Activated CD8-positive, alpha-beta T cell treated with anti-CD3 and anti-CD28 coated beads, Interleukin-2, amount 10 ng/mL, durations not matched to agents 7 days and 5 days (primary cell): ENCODE measurements around the gene FMN1. TPM values are rescaled to one million over a fixed set of nuclear protein-coding genes. Genes with fewer than 3 reads are reported as not detected.

Experiments used
- ATAC-seq: fragments of 150-1000 bp; cut with Tn5 transposase; one replicate; pipeline ENCODE4 v1.10.0; 2021; ENCODE audit warnings: moderate library complexity
- CTCF ChIA-PET: fragments of 350-600 bp; sonication (Branson Sonifier 250); formaldehyde crosslinking; loops from one replicate; lab custom pipeline; 2021; ENCODE audit warnings: antibody characterized with exemption; lab: Charles Lee
- POLR2A ChIA-PET: fragments of 350-600 bp; sonication (Branson Sonifier 250); formaldehyde crosslinking; loops from one replicate; lab custom pipeline; 2021; ENCODE audit warnings: antibody characterized with exemption; lab: Charles Lee
- DNase-seq: peaks from one replicate; pipeline ENCODE4 v3.0.0-alpha.2; 2020
- H3K27ac Mint-ChIP-seq: one replicate; pipeline ENCODE4 v1.8.0; 2021; ENCODE audit warnings: mild to moderate bottlenecking, mixed read lengths
- H3K27me3 Mint-ChIP-seq: one replicate; pipeline ENCODE4 v1.8.0; 2021; ENCODE audit warnings: low read depth, mixed read lengths
- H3K36me3 Mint-ChIP-seq: one replicate; pipeline ENCODE4 v1.8.0; 2021; ENCODE audit warnings: low read depth, mixed read lengths
- H3K4me1 Mint-ChIP-seq: one replicate; pipeline ENCODE4 v1.8.0; 2021; ENCODE audit warnings: low read depth, mixed read lengths
- H3K4me3 Mint-ChIP-seq: one replicate; pipeline ENCODE4 v1.8.0; 2021; ENCODE audit warnings: mild to moderate bottlenecking, mixed read lengths
- H3K9me3 Mint-ChIP-seq: one replicate; pipeline ENCODE4 v1.8.0; 2022; ENCODE audit warnings: mixed read lengths; ENCODE audit not compliant: insufficient read depth
- total RNA-seq, 2 experiments: library from RNA; stranded (reverse); gene quantifications; one replicate each; pipeline ENCODE4 v1.2.3, GENCODE V29; 2021

FMN1 gene
- total RNA-seq, 2 experiments from 2014 or later, result 0.05 TPM; not detected in 1

DNA sequence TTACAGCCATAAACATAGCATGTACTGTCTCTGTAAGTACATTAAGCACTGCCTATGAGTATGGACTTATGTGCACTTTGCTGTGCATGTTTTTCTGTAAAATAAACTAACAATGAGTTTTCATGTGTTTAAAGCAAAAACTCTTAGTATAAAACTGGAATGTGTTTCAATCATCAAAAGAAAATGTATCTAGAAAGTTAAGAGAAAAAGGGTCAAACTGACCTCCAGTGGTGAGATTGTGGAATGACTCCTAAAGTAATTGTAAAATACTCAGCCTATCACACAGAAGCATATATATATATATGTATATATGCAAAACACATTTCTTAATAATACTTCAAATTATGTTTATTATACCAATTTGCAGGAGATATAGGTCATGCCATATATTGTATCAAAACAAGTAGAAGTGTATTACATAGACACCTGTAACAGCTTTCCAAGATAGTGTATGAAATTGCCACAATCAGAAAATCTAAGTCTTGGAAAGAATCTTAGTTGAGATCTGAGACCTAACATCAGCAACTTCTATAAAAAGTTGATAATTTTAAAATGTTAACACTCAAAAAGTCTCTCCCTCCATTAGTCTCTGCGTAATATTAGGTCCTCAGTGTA lies 199.6 kb downstream of the FMN1 start:
- CTCF ChIA-PET, result interaction anchor here (1.3 to 1.6 kb wide), 2 partner anchors 332 kb away, joined by 7 to 11 read pairs; no protein-coding TSS in a partner anchor
- H3K9me3 Mint-ChIP-seq, result no peaks in the 10 kb centered on the region
- DNase-seq (no peak), ATAC-seq (no peak)
- H3K4me1 Mint-ChIP-seq, result no peaks in the 10 kb centered on the region
- no peaks in the 10 kb centered on the region for H3K36me3 Mint-ChIP-seq
- peaks cover 6% of the 10 kb centered on the region for H3K27me3 Mint-ChIP-seq
- H3K27ac Mint-ChIP-seq, result no peak overlapping the region
- no peak overlapping the region for H3K4me3 Mint-ChIP-seq
- POLR2A ChIA-PET, result no interaction called here

DNA sequence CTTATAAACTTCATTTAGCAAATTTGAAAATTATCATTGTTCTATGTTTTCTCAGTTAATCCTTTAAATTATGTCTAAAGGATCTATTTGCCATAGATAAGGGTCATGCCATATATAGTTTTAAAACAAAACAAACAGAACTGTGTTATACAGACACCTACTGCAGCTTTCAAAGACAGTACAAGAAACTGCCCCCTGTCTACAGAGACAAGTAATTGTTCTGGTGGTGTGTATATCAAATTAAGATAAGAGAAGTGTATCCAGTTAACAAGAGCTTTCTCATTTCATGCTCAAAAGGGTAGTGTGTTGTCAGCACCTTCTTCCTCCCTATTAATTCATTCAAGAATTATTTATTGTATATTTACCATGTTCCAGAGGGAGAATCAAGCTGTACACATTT lies 201.2 kb downstream of the FMN1 start:
- Mint-ChIP-seq H3K4me3 (no peak overlapping the region), H3K4me1 (no peaks in the 10 kb centered on the region), H3K27me3 (peaks cover 4% of the 10 kb centered on the region), H3K9me3 (no peaks in the 10 kb centered on the region), H3K27ac (no peak overlapping the region), H3K36me3 (no peaks in the 10 kb centered on the region)
- ChIA-PET CTCF (interaction anchor here (1.6 kb wide), 1 partner anchor 331 kb away, joined by 7 read pairs; no protein-coding TSS in a partner anchor), POLR2A (no interaction called here)
- ATAC-seq, result no peak
- no peak for DNase-seq

DNA sequence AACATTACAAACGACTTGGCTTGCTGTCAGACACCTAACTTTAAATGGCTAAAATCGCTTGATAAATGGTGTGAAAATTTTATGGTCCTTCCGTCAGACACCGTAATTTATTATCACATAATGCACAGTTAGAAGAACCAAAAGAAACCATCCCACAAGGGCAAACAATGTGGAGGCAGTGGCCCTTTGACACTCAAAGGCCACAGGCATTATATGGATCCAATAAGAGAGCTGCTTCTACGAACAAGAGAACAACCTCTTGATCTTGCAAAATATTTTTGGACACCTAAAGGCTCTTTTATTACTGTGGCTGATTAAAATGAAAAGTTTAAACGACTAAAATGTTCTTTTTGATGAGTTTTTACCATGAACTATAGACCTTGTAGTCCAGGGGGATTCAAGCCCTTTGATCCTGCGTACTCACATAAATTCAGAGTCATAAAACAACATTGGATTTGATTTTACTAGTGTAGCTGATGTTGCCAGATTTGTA lies 202.8 kb downstream of the FMN1 start:
- no peaks in the 10 kb centered on the region for H3K9me3 Mint-ChIP-seq
- H3K4me3 Mint-ChIP-seq, result no peak overlapping the region
- ChIA-PET CTCF (no interaction called here), POLR2A (no interaction called here)
- DNase-seq (no peak), ATAC-seq (no peak)
- peaks cover 4% of the 10 kb centered on the region for H3K27me3 Mint-ChIP-seq
- no peaks in the 10 kb centered on the region for H3K4me1 Mint-ChIP-seq
- H3K27ac Mint-ChIP-seq, result no peak overlapping the region
- no peaks in the 10 kb centered on the region for H3K36me3 Mint-ChIP-seq

DNA sequence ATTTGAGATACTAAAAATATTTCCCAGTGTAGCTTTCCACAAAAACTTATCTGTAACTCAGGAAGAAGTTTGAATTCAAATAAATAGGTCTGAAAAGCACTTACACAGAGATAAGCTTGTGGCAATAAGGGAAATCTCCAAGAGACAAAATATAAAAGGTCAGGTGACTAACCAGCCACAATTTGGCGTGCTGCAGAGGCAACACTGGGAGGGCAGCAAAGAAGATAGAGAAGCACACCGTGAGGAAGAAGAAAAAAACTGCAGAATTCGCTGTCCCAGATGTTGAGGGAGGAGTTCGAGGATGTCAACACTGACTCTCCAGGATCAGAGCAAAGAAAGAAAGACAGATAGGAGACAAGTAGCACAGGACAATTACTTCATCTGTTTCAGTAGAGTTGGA lies 204.4 kb downstream of the FMN1 start:
- no peak for ATAC-seq
- ChIA-PET POLR2A (no interaction called here), CTCF (no interaction called here)
- H3K9me3 Mint-ChIP-seq, result no peaks in the 10 kb centered on the region
- H3K4me1 Mint-ChIP-seq, result no peaks in the 10 kb centered on the region
- H3K4me3 Mint-ChIP-seq, result no peak overlapping the region
- no peak overlapping the region for H3K27ac Mint-ChIP-seq
- H3K27me3 Mint-ChIP-seq, result peaks cover 4% of the 10 kb centered on the region
- H3K36me3 Mint-ChIP-seq, result no peaks in the 10 kb centered on the region
- no peak for DNase-seq

DNA sequence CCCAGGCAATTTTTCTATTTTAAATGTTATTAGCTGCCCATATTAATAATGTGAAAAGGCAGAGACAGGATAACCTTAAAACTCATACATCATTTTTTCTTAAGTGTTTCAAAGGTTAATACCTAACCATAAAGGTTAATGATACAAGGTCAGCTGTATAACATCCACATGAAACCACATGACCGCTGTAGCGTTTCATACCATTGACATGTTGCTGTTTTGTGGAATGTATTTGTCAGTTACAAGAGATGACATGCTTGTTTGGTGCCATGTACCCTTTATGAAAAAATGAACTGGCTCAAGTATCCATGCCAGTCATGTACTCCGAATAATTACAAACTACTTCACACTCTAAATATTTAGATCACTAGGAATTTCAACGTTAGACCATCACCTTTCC lies 207.4 kb downstream of the FMN1 start:
- ChIA-PET POLR2A (no interaction called here), CTCF (no interaction called here)
- Mint-ChIP-seq H3K4me3 (no peak overlapping the region), H3K27me3 (peaks cover 6% of the 10 kb centered on the region), H3K27ac (no peak overlapping the region), H3K4me1 (no peaks in the 10 kb centered on the region), H3K9me3 (no peaks in the 10 kb centered on the region), H3K36me3 (no peaks in the 10 kb centered on the region)
- DNase-seq, result no peak
- ATAC-seq, result no peak

DNA sequence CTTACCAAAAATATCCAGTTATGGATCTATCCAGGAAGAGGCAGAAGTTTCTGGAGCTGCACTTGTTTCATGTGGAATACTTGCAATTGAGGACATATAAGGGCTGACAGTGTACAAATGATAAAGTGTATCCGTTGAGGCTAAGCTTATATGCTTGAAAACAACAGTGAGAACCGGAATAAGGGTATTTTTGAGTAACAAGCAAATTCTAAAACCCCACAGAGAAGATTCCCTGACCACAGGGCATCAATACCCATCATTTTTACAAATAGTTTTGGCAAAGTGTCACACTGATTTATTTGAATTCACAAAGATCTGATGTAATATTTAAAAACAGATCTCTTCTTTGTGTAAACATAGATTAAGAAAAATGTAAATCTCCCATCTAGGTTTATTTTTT lies 208.4 kb downstream of the FMN1 start:
- ChIA-PET CTCF (no interaction called here), POLR2A (no interaction called here)
- DNase-seq (no peak), ATAC-seq (no peak)
- Mint-ChIP-seq H3K9me3 (no peaks in the 10 kb centered on the region), H3K36me3 (no peaks in the 10 kb centered on the region), H3K4me1 (no peaks in the 10 kb centered on the region), H3K27me3 (peaks cover 4% of the 10 kb centered on the region), H3K4me3 (no peak overlapping the region), H3K27ac (no peak overlapping the region)

DNA sequence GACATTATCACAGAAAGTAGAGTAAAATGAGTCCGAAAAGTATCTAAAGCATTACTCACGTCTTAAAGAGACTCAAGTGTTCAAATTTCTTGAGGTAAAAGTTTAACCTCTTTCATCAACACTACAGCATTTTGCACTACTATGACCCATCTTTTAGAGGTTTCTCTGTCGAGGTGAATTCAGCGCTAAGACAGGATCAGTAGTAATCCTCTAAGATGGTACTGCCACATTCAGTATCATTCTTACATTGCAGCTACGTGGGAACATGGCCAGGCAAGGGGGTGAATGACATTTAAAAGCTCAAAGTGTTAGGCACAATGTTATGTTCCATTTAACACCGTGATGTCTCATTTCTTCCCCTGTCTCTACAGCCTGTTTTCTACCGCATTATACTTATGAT lies 210.8 kb downstream of the FMN1 start:
- CTCF ChIA-PET, result interaction anchor here (1.5 kb wide), 1 partner anchor 321 kb away, joined by 3 read pairs; no protein-coding TSS in a partner anchor
- ATAC-seq, result no peak

DNA sequence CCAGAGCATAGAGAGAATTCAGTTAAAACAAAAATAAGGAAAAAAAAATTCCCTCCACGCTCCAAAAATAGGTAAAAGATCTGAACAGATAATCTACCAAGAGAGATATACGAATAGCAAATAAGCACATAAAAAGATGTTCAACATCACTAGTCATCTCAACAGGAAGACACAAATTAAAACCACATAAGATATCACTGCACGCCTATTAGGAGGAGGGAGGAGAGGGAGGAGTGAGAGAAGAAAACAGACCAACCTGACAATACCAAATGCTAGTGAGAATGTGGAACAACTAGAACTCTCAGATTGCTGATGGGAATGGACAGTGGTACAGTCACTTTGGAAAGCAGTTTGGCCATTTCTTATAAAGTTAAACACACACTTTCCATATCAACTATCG lies 212.5 kb downstream of the FMN1 start:
- H3K9me3 Mint-ChIP-seq, result no peaks in the 10 kb centered on the region
- H3K27me3 Mint-ChIP-seq, result peaks cover 4% of the 10 kb centered on the region
- no peak overlapping the region for H3K4me3 Mint-ChIP-seq
- no peak for DNase-seq
- POLR2A ChIA-PET, result no interaction called here
- CTCF ChIA-PET, result no interaction called here
- H3K36me3 Mint-ChIP-seq, result no peaks in the 10 kb centered on the region
- H3K27ac Mint-ChIP-seq, result no peak overlapping the region
- ATAC-seq, result no peak
- no peaks in the 10 kb centered on the region for H3K4me1 Mint-ChIP-seq

More for the DNA sequence above, 210.8 kb downstream of the FMN1 start:
- H3K4me3 Mint-ChIP-seq, result no peak overlapping the region
- H3K9me3 Mint-ChIP-seq, result no peaks in the 10 kb centered on the region
- POLR2A ChIA-PET, result no interaction called here
- DNase-seq, result no peak
- peaks cover 4% of the 10 kb centered on the region for H3K27me3 Mint-ChIP-seq
- H3K27ac Mint-ChIP-seq, result no peak overlapping the region
- H3K36me3 Mint-ChIP-seq, result no peaks in the 10 kb centered on the region
- H3K4me1 Mint-ChIP-seq, result no peaks in the 10 kb centered on the region

DNA sequence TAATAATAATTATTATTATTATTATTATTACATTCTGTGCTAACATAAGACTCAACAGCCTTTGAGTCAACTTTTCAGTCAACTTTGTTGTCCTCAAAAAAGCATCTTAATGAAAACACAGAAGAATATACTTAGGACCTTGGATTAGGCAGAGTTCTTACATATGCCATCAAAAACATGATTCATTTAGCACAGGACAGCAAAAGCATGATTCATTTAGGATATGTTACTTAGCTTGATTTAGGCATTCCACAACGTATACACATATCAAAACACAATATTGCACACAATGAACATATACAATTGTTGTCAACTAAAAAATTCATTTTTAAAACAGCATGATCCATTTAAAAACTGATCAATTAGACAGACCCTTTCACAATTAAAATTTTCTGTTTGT lies 213.0 kb downstream of the FMN1 start:
- no peak for ATAC-seq
- DNase-seq, result no peak
- H3K27ac Mint-ChIP-seq, result no peak overlapping the region
- H3K36me3 Mint-ChIP-seq, result no peaks in the 10 kb centered on the region
- no peaks in the 10 kb centered on the region for H3K9me3 Mint-ChIP-seq
- H3K4me1 Mint-ChIP-seq, result no peaks in the 10 kb centered on the region
- ChIA-PET CTCF (no interaction called here), POLR2A (no interaction called here)
- peaks cover 5% of the 10 kb centered on the region for H3K27me3 Mint-ChIP-seq
- H3K4me3 Mint-ChIP-seq, result no peak overlapping the region

DNA sequence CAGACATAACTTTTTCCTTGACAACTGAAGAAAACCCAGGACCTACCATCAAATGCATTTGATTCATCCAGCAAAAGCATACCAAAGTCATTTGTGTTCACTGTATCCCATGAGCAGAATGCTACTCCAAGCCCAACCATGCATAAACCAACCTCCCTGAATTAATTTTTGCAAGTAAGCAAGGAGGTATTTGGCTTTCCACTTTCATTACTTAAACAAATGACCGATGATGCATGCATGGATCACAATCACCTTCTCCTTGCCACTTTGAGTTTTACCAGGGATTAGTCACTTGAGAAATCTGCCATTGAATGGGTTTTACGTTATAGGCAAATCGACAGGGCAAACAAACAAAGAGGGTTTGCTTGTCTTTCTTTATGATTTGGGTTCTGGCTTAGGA lies 214.8 kb downstream of the FMN1 start:
- Mint-ChIP-seq H3K27me3 (peaks cover 8% of the 10 kb centered on the region), H3K4me1 (no peaks in the 10 kb centered on the region), H3K4me3 (no peak overlapping the region), H3K27ac (no peak overlapping the region), H3K9me3 (no peaks in the 10 kb centered on the region), H3K36me3 (no peaks in the 10 kb centered on the region)
- ChIA-PET POLR2A (no interaction called here), CTCF (no interaction called here)
- ATAC-seq (no peak), DNase-seq (no peak)

DNA sequence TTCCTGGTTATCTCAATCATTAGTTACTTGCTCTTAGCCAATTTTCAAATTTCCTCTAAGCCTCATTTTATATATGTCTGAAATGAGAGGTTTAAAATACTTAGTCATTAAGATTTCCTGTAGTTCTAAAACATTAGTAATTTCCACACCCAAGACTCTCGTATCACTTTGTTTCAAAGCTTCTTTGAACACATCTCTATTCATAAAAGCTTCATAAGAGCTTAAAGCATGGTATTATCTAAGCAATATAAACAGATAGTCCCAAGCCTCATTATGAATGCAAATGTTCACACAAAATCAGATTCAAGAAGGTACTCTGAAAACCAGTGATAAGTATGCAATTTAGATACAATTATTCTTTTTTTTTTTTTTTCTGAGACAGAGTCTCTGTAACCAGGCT lies 217.0 kb downstream of the FMN1 start:
- no peak overlapping the region for H3K27ac Mint-ChIP-seq
- H3K4me3 Mint-ChIP-seq, result no peak overlapping the region
- CTCF ChIA-PET, result no interaction called here
- no peaks in the 10 kb centered on the region for H3K36me3 Mint-ChIP-seq
- H3K27me3 Mint-ChIP-seq, result peaks cover 6% of the 10 kb centered on the region
- no peaks in the 10 kb centered on the region for H3K4me1 Mint-ChIP-seq
- no peak for DNase-seq
- no peak for ATAC-seq
- POLR2A ChIA-PET, result no interaction called here
- H3K9me3 Mint-ChIP-seq, result no peaks in the 10 kb centered on the region

DNA sequence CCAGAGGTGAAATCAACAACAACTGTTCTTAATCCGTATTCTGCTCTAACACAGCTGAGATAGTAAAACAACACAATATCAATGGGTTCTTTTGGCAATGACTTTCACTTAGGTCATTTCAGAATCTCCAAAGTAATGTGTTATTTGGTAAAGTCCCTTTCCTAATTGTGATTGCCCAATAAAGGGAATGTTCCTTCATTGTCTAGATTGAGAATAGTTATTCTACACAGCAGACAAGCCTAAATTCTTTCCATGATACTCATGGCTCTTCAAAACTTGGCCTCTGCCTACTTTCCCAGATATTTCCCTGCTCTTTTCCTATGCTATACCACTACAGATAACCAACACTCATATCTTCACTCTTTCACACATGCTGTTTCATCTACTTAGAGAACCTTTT lies 219.8 kb downstream of the FMN1 start:
- Mint-ChIP-seq H3K4me3 (no peak overlapping the region), H3K27me3 (peaks cover 6% of the 10 kb centered on the region), H3K9me3 (no peaks in the 10 kb centered on the region), H3K27ac (no peak overlapping the region), H3K4me1 (no peaks in the 10 kb centered on the region), H3K36me3 (no peaks in the 10 kb centered on the region)
- ATAC-seq (no peak), DNase-seq (no peak)
- CTCF ChIA-PET, result no interaction called here
- POLR2A ChIA-PET, result no interaction called here

DNA sequence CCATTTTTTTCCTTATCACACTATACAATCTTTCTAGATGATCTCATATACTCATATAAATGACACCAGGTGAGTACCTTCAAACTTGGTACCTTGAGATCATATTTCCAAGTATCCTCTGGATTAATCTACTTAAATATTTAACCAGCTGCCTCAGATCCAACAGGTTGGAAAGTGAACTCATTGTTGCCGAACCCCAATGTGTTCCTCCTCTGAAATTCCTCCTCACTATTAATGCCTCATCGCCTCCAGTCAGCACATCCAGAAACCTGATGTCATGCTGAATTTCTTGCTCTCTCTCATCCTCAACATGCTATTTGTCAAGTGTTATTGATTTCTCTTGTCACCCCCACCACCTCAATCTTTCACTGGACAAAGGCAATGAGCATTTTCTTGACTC lies 221.8 kb downstream of the FMN1 start:
- no peaks in the 10 kb centered on the region for H3K36me3 Mint-ChIP-seq
- H3K4me3 Mint-ChIP-seq, result no peak overlapping the region
- H3K27ac Mint-ChIP-seq, result no peak overlapping the region
- CTCF ChIA-PET, result no interaction called here
- no peak for ATAC-seq
- no peak for DNase-seq
- POLR2A ChIA-PET, result no interaction called here
- H3K27me3 Mint-ChIP-seq, result peaks cover 6% of the 10 kb centered on the region
- no peaks in the 10 kb centered on the region for H3K9me3 Mint-ChIP-seq
- no peaks in the 10 kb centered on the region for H3K4me1 Mint-ChIP-seq
